Measurements from ENCODE around the gene WNT7B.

WNT7B gene

DNA sequence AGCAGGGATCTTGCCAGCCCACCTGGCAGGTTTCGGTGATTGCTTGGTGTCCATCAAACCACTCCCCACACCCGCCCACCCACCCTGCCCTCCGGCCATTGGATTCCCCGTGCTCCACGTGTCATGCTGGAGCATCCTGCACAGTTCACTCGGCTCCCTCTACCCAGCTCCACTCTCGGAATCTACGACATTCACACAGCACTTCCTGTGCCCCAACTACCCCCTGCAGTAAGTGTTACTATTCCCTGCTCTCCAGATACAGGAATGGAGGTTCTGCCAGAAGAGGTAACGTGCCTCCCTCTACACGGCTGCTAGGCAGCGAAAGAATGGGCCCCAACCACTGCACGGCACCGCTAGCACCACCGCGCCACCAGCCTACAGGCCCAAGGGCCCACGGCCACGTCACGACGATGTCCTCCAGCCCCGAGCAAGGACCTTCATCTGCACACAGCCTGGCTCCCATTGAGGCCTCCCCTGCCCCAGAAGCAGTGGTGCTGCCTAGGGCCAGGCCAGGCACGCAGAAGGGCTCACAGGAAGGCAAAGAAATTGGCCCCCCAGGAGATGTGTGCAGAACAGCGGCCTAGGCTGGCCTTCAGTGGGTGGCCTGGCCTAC, 27.6 kb downstream of the WNT7B start:
- DNase-seq: no peak

DNA sequence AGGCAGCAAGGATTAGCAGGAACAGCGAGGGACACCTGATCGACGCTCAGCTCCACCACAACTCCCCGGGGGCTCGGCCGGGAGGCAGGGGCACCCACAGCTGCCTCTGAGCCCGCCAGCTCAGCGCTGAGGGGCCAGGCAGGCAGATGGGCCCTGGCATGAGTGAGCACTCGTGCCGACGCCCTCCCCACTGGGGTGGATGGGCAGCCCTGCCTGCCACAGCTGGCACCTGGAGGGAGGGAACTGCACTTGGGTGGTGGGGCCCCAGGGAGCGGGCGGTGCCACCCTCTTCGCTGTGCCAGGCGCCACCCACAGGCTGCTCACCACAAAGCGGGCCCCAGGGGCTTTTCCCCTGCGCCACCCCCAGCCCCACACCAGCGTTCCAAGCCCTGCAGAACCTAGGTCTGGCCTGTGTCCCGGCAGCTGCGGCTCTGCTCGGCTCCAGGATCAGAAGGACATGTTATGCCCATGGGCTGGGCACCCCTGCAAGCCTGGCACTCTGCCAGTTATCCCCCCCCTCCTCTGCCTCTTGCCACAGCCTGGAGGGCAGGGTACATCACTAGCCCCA, 28.8 kb downstream of the WNT7B start:
- no peak for DNase-seq

- no peak for DNase-seq
Measured at GRCh38 chr22:45946805-45947600, 30.0 kb downstream of the WNT7B start.

DNA sequence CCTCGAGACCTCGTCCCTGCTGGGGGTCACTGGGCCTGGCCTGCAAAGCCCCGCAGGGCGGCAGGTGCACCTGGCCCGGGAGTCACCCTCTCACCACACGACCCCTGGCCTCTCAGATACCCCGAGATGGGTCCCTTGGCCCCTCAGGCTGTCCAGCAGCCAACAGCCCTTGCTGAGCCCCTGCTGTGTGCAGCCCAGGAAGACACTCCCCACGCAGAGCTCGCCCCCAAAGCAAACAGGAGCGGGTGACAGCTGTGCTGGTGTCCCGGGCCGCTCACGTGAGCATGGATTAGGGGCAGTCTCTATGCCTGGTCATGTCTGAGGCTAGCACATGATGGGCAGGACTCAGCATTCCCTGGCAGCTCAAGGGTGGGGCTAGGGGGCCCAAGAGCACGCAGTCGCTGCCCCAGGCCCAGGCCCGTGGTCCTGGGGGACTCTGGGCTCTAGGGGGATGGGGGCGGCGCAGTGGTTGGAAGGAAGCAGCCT, 31.3 kb downstream of the WNT7B start:
- DNase-seq: no peak

- DNase-seq: no peak
Measured at GRCh38 chr22:45942787-45943493, 34.0 kb downstream of the WNT7B start.

DNA sequence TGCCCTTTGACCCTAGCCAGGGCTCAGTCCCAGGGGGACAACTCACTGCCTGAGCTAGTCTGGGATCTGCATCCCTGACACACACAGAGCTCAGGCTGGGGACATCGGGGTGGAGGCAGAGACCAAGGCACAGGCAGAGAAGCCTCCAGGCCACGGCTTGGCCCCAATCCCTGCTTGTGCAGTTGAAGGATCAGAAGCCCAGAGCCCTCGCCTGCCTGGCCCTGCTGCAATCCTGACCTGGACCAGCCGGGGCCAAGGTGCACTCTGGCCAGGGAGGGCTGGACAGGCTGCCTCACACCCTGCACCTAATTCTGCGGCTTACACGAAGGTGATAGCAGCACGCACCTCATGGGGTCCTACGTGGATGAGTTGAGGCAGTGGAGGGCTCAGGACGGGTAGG, 34.6 kb downstream of the WNT7B start:
- no peak for DNase-seq

DNA sequence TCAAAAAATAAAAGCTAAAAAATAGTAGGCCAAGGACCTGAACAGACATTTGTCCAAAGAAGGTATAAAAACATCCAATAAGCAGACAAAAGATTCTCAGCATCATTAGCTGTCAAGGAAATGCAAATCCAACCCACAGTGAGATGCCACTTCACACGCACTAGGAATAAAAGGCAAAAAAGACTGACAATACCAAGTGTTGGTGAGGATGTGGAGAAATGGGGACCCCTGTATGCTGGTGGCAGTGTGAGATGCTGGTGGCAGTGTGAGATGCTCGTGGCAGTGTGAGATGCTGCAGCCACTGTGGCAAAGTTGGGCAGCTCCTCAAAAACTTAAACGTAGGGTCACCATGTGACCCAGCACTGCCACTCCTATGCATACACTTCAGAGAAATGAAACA, 38.0 kb downstream of the WNT7B start:
- no peak for DNase-seq

- no peak for DNase-seq
Measured at GRCh38 chr22:45937960-45938359, 39.0 kb downstream of the WNT7B start.

- no peak for DNase-seq
Measured at GRCh38 chr22:45935573-45935972, 41.4 kb downstream of the WNT7B start.

DNA sequence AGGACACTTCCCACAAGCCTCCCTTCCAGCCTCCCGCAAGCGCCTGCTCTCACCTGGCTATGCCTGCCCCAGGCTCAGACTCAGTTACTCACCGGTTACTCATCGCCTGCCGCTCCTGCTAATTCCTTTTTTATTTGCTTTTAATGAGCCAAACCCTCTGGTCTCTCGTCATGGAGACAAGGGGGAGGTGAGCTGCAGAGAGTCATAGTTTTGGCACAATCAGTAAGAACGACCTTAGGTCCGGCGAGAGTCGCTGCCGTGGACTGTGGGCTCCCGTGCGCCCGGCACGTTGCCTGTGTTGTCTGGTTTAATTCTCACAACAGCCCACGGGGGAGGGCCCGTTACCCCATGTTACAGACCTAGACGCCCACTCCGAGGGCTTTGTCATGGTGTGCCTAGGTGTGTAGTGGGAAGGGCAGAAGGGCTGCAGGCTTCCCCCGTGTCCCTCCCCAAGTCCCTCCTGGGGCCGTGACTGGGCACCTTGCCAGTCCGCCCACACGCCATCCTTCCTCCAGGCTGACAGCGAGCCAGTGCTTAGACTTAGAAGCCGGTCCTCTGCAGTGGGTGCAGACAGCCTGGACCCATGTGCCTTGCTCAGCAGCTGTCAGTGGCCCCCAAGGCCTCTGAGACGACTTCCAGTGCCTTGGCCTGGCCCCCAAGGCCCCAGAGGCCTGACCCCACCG, 42.2 kb downstream of the WNT7B start:
- DNase-seq: no peak

- DNase-seq: no peak
Measured at GRCh38 chr22:45934168-45934564, 42.8 kb downstream of the WNT7B start.

DNA sequence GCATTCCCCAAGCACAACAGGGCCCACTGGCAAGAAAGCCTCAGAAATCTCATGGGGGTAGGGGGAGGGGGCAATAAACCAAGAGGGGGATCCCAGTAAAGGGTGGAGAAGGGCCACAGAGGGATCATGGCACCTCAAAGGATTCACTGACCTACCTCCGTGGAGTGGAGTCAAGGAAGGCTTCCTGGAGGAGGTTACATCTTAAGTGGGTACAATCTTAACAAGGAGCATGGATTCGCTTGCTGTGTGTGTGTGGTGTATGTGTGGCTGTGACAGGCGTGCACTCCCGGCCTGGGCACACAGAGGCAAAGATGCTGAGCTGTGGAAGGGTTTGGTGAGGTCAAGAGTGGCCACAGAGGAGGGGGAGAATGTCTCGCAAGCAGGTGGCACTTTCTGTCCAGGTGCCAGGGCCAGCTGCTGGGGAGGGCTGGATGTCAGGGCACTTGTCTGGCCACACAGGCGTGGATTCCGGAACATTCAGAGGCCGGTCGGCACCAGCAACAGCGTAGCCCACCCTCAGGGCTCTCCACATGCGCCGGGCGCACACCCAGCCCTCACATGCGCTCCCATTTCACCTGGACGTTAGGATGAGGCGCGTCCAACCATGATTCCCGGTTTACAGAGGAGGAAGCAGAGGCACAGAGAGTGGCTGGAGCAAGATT, 43.3 kb downstream of the WNT7B start:
- DNase-seq: no peak

GRCh38 chr22:45932071-45932470, 44.9 kb downstream of the WNT7B start:
- no peak for DNase-seq

DNA sequence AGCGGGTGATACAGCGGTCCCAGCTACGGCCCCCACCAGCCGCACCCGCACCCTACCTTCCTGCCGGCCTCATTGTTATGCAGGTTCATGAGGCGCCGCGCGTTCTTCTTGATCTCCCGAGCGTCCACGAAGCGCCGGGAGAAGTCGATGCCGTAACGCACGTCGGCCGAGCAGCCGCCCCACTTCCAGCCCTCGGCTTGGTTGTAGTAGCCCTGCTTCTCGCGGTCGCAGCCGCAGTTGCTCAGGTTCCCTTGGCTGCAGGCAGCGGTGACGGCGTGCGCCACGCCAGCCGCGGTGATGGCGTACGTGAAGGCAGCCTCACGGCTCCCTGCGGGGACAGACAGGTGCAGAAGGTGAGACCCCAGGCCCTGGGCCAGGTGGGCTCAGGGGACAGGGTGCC, 45.9 kb downstream of the WNT7B start:
- DNase-seq: no peak

DNA sequence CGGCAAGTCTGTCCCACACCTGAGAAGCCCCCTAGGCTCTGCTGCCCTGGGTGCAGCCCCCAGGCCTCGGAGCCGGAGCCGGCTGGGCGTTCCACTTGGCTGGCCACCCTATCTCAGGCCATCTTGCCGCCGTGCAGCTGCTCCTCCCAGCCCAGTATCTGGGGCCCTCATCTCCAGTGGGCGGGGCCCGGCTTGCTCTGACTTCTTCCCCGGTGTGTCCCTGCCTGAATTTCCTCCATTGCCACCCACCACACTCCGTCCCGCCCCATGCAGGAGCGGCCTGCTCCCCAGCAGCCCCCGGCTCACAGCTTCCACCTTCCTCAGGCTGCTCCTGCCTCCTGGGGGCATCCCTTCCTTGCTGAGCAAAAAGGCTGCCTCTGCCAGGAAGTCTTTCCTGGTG, 46.6 kb downstream of the WNT7B start:
- no peak for DNase-seq

- DNase-seq: no peak
Measured at GRCh38 chr22:45929649-45930048, 47.3 kb downstream of the WNT7B start.

GRCh38 chr22:45928726-45929368, 48.1 kb downstream of the WNT7B start:
- no peak for DNase-seq

GRCh38 chr22:45927059-45927458, 49.9 kb downstream of the WNT7B start:
- DNase-seq: no peak

- DNase-seq: no peak
Measured at GRCh38 chr22:45926433-45926832, 50.5 kb downstream of the WNT7B start.

GRCh38 chr22:45925811-45926351, 51.1 kb downstream of the WNT7B start:
- DNase-seq: no peak

DNA sequence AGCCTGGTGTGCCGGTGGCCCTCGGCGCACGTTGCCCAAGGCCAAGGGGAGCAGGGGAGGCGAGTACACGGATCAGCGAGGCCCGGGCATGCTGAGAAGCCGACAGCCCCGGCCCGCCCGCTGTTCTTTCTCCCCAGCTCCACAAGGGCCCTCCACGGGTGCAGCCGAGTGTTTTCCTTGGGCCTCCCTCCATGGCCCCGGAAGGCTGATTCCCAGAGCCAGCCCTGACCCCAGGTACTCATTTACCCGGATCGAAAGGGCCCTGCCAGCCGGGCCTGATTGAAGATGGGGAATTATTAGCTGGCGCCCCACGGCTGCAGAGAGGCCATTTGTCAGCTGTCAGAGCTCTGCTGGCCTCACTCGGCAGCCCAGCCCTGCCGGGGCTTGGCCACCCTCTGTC, 53.1 kb downstream of the WNT7B start:
- DNase-seq: no peak

DNA sequence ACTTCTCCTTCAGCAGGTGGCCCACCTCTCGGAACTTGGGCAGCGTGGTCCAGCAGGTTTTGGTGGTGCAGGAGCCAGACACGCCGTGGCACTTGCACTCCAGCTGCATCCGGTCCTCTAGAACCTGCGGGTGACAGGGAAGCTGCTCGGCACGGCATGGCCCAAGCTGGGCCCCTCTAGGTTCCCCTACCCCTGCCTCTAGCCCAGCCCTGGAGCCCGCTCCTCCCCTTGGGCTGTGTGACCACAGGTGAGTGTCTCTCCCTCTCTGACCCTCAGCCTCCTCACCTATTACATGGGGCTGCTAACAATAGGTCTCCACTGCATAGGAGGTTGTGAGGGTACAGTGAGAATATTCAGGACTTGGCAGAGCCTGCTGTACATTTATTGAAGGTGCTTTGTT, 53.8 kb downstream of the WNT7B start:
- DNase-seq: no peak
